HTR-8/SVneo (cell line): ENCODE results near the gene STARD5.

Experiments used
- DNase-seq: peaks from one replicate; pipeline ENCODE4 v3.0.0; 2011; ENCODE audit warnings: low spot score, mixed read lengths; ENCODE audit not compliant: insufficient read length
- FAIRE-seq: peaks from 2 replicates; lab custom pipeline; 2011; peaks lifted over from hg19 to GRCh38; lab: Jason Lieb, UNC

STARD5 gene

GRCh38 chr15:81279621-81280485 is 44.1 kb downstream of the STARD5 start:
- FAIRE-seq (no peak), DNase-seq (no peak)

DNA sequence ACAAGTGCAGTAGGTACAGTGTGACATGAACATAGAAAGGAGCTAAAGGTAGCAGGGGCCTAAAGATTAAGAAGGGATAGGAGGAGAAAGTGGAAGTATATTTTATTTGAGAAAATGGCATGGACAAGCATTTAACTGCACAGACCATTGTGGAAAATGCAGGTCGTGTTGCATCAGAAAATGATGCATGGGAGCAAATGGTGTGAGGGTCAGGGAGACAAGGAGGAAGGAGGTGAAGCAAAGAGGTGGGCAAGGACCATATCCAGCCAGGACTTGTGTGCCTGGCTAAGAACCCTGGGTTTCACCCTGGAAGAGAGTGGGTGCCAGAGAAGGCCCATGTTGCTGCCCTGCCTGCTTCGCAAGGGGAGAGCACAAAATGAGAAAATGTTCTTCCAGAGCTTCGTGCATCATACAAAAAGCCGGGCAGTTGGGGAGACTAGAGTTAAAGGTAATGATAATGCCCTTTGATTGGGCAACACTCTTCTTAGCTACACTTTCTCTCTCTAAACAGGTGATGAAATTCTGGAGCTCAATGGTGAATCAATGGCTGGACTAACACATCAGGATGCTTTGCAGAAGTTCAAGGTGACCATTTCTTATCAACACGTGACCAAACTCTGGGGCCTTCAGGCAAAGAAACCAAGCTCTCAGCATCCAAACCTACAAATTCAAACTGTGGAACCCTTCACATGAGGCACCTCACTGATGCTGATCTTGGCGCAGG is 45.5 kb downstream of the STARD5 start:
- no peak for FAIRE-seq
- DNase-seq: no peak

DNA sequence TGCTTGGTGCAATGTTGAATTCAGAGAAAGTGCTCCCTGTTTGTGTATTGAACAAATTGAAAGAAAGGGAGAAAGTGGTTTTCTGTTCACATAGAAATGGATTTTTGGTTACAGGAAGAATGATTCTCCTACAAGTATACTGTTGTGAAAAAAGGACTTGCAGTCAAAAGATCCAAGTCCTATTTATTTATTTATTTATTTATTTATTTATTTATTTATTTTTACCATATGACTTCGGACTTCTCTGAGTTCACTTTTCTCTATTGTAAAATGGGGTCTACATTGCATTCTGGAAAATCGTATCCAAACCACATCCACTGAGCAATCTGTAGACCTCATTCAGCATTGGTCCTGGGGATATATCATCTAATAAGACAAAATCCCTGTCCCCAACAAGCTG is 46.1 kb downstream of the STARD5 start:
- DNase-seq (no peak), FAIRE-seq (no peak)

- DNase-seq: no peak
- no peak for FAIRE-seq
Measured at GRCh38 chr15:81276967-81277366, 47.0 kb downstream of the STARD5 start.

DNA sequence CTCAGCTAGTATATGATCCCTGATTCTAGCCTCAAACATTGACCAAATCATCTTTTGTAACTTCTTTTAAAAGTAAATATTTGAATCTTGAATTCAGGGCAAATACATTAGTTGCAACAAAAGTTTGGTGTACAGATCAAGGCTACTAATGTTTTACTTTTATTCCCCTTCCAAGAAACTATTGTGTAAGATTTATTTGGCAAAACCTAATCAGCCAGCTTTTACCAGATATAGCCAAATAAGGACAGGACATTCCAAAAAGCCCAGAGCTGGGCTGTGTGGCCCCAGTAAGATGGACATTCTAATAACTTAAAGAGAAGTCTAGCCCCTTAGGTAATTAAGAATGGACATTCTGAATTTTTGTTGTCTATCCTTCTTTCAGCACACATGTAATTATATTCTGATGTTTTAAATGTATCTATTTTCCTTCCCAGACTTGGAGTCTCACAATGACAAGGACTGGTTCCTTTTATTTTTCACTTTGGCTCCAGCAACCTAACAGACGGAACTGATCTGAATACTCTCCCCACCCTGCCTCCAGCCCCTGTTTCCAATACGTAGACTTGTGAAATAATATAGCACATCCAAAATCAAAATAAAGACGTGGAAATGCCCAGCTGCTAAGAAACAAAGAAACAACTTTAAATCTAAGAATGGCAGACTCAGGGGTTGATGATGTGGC is 48.1 kb downstream of the STARD5 start:
- FAIRE-seq (no peak), DNase-seq (no peak)

- peak; percentile 74 for DNase-seq
- FAIRE-seq: peak; percentile 90
Measured at GRCh38 chr15:81274931-81275707, 48.8 kb downstream of the STARD5 start.

DNA sequence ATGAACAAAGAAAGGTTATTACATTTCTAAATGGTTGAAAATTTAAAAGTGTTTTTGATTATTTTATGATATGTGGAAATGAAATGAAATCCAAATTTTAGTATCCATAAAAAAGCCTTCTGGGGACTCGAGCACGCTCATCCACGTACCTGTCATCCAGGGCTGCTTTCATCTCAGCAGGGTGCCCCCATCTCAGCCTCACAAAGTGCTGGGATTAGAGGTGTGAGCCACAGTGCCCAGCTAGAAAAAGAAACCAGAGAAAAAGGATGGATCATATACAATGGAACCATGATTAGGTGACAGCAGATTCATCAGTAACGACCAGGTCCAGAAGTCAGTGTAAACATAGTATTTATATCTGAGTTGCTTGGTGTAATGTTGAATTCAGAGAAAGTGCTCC is 49.7 kb downstream of the STARD5 start:
- DNase-seq: no peak
- no peak for FAIRE-seq

DNA sequence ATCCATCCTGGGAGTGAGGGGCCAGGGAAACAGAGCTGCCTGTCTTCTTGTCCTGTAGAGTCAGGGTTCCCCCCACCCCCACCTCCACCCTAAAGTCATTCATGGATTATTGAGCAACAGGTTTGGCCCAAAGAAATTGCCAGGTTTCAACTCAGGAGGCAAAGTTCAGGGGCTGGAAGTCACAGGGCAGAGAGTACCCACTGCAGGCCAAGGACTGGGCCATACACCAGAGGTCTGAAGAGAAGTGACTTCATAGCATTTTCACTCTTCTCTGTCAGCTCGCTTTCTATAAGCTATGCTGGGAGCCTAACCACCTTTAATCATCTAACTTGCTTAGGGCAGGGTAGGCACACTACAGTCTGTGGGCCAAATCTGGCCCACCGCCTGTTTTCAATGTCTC is 50.1 kb downstream of the STARD5 start:
- no peak for FAIRE-seq
- DNase-seq: no peak

- FAIRE-seq: no peak
- no peak for DNase-seq
Measured at GRCh38 chr15:81273200-81273599, 50.7 kb downstream of the STARD5 start.

- DNase-seq: no peak
- FAIRE-seq: no peak
Measured at GRCh38 chr15:81271761-81272644, 51.9 kb downstream of the STARD5 start.

GRCh38 chr15:81270781-81271491 is 53.0 kb downstream of the STARD5 start:
- DNase-seq (no peak), FAIRE-seq (no peak)

DNA sequence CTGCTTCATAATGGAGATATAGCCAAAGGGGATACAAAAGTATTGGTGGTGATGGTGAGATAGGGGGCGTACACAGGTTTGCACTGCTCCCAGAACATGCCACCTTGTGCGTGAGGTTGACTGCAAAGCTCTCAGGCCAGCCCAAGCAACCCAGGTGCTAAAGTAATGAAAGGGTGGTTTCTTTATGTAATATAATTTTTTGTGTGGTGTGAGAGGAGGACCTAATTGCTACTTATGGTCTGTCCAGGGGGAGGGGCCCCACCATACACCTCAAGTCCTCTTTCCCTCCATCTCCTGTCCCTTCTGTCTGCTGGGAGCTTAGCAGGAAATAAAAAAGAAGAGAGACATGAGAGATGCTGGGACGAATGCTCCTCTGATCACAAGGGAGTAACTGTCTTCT is 53.8 kb downstream of the STARD5 start:
- FAIRE-seq (no peak), DNase-seq (no peak)

DNA sequence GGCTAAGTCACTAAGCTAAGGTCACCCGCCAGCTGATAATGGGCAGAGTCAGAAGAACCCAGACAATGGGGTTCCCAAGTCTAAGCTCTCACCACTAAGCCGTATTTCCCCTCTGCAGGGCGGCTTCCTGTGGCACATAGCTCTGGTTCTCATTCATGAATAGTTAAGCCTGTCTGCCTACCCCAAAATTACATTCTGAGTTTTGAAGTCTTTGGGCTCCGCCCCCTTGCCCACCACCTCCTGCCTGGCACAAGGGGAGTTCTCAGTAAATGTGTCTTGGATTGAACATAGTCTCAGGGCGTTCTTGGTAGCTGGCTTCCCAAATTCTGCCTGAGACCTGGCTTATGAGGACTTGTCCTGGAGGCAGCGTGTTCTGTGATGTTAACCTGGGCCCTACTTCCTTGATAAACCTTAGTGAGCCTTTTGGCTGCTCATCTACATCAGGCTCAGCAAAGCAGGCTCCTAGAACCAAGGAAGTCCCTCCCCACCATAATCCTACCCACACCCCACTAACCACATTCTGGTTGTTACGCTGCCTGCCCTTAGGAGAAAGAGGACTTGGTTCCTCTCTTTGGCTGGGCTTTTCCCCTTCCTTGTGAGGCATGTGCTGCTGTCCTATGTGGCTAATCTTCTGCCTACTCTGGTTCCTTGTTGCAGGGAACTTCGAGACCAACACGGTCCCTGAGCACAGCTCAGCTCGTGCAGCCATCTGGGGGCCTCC is 54.9 kb downstream of the STARD5 start:
- DNase-seq (no peak), FAIRE-seq (no peak)

- FAIRE-seq: no peak
- no peak for DNase-seq
Measured at GRCh38 chr15:81268340-81268739, 55.6 kb downstream of the STARD5 start.

GRCh38 chr15:81265944-81266775 is 57.8 kb downstream of the STARD5 start:
- peak; percentile 74 for DNase-seq
- peak; percentile 84 for FAIRE-seq

DNA sequence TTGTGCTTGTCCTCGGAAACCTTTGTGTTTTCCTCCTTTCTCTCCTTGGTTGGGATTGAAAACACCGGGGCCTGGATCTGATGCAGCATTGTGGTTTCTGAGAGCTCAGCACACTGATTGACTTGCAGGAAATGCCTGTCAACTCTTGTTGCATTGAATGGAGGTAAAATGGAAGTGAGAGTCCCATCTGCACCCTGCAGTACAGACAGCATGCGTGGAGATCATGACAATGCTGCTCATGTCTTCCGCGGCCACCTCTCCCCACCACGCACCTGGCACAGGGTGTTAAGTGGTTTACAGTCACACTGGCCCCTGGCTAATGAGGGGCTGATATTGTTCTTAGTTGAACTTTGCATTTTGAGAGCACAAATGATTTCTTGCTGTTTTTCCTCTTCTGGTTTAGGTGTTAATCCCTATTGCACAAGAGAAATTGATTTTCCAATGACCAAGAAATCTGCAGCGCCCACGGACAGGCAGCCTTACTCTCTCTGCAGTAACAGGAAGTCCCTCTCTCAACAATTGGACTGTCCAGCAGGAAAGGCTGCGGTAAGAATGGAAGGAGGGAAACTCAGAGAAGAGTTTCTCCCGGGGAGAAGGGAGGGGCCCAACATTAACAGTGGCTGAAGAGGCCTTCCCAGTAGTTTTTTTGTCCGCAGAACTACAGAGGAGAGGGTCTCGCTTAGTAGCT is 58.5 kb downstream of the STARD5 start:
- FAIRE-seq (no peak), DNase-seq (no peak)
